HG02938 (cell line): ENCODE measurements around the gene PTGES3.
A peak's percentile ranks its signal among the peaks of the same experiment; 100 is the strongest.
"Not testable (repeated sequence)": the region's sequence is repeated elsewhere in the genome, so short reads cannot be mapped to it uniquely, and the experiment has no call there.

Experiments
- ATAC-seq: cut with Tn5 transposase; IDR thresholded peaks from one replicate; pipeline ENCODE4 v1.9.1; 2021; ENCODE audit warnings: mild to moderate bottlenecking, moderate library complexity; ENCODE audit not compliant: unreplicated experiment

PTGES3 gene, protein sequence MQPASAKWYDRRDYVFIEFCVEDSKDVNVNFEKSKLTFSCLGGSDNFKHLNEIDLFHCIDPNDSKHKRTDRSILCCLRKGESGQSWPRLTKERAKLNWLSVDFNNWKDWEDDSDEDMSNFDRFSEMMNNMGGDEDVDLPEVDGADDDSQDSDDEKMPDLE

GRCh38 chr12:56688129-56688845 is at the start of gene PTGES3:
Gene PTGES3 (minus strand): TSS chr12:56688284. CDS start chr12:56687999, 285 bp downstream.
- ATAC-seq: peak; percentile 68

GRCh38 chr12:56728139-56728861 is 40.2 kb upstream of the PTGES3 start:
- no peak for ATAC-seq

DNA sequence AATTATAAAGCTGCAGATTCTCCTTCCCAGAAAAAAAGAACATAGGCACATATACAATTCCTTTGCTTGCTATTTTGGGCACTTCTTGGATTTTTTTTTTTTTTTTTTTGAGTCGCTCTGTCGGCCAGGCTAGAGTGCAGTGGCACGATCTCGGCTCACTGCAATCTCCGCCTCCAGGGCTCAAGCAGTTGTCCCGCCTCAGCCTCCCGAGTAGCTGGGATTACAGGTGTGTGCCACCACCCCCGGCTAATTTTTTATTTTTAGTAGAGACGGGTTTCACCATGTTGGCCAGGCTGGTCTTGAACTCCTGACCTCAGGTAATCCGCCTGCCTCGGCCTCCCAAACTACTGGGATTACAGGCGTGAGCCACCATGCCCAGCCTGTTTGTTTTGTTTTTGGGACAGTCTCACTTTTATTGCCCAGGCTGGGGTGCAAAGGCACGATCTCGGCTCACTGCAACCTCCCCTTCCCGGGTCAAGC is 38.2 kb upstream of the PTGES3 start:
- not testable (repeated sequence) for ATAC-seq

DNA sequence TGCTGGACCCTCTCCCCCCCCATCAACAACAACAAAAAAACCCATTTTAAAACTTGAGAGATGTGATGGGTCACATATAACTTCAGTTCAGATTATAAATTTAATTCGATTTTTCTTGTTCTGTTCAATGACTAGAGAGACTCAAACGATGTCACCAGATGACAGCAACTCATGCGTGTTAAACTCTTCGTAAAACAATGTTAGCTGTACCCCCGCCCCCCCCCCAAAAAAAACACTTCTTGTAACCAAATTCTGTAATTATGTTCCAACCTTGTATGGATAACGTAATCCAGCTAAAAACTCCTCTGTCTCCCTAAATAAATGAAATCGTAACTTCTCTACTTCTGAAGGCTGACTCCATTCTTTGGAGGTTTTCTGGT is 37.6 kb upstream of the PTGES3 start:
- ATAC-seq: no peak

GRCh38 chr12:56724972-56725722 is 37.1 kb upstream of the PTGES3 start, which contains the start of gene NACA:
Gene NACA (minus strand): TSS chr12:56725299. CDS start chr12:56724521, 778 bp downstream.
- peak; percentile 92 for ATAC-seq

GRCh38 chr12:56724701-56724971 is 36.6 kb upstream of the PTGES3 start:
- no peak for ATAC-seq

- no peak for ATAC-seq
Observed at GRCh38 chr12:56723889-56724700, 36.0 kb upstream of the PTGES3 start.

DNA sequence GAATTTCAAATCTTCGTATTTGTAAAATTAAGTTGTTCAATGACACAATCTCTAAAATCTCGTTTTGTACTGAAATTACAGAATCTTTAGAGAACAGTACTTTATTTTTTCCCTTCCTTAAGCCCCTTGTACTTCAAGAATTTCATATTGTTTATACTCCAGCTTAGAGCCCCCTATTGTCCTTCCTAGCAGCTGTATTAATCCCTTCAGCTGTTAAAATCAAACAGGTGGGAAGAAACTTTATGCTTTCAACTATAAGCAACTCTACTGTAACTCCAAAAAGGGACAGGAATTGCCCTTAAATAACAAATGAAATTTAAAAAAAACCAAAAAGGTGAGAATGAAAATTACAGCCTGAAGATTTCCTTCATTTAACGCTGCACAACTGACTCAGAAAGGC is 35.3 kb upstream of the PTGES3 start:
- no peak for ATAC-seq

DNA sequence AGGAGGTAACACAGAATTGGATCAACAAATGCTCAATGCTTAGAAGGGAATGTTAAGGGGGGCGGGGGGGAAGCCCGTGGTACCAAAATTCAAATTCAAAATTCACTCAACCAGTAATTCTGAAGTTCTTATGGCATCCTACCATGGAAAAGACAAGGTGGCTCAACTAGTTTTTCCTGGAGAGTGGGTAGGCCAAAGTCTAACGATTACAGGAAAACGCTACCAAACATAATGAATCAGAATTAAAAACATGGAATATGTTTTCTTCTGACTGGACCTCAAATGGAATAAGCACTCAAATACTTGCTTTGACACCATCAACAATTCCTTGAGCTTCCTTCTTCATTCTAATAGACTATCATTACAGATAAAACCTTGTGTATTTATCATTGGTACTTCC is 34.7 kb upstream of the PTGES3 start:
- no peak for ATAC-seq

DNA sequence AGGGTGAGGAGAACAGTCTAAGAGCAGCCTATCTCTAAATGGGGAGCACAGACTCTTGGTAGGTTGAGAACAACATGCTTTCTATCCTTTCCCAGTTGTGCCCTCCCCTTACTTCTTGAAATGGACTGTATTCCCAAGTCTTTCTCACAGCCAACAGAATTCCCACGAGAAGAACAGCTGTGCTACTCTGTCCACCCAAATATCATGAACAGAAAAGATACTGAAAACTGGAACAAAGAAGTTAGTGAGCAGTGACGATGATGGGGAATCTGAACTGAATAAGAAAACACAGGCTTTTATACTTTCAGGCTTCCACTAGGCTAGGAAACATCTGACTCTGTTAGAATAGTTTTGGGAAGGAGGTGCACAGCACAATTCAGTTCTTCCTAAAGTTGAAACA is 33.6 kb upstream of the PTGES3 start:
- no peak for ATAC-seq

- ATAC-seq: no peak
Observed at GRCh38 chr12:56721216-56721615, 33.1 kb upstream of the PTGES3 start.

GRCh38 chr12:56720731-56721151 is 32.7 kb upstream of the PTGES3 start:
- no peak for ATAC-seq

- no peak for ATAC-seq
Observed at GRCh38 chr12:56719056-56719455, 31.0 kb upstream of the PTGES3 start.

DNA sequence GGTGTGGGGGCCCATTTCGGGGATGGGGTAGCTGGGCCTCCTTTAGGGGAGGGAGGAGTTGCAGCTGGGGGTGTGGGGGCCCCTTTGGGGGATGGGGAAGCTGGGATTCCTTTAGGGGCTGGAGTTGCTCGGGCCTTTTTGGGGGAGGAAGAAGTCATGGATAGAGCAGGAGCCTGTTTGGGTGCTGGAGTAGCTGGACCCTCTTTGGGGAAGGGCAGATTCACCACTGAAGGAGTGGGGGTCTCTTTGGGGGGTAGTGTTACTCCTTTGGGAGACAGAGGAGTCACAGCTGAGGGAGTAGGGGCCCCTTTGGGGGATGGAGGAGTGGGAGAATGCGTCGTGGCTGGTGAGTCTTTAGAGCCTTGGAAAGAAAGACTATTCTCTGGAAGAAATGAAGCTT is 30.6 kb upstream of the PTGES3 start:
- ATAC-seq: no peak

- ATAC-seq: no peak
Observed at GRCh38 chr12:56718149-56718548, 30.1 kb upstream of the PTGES3 start.

DNA sequence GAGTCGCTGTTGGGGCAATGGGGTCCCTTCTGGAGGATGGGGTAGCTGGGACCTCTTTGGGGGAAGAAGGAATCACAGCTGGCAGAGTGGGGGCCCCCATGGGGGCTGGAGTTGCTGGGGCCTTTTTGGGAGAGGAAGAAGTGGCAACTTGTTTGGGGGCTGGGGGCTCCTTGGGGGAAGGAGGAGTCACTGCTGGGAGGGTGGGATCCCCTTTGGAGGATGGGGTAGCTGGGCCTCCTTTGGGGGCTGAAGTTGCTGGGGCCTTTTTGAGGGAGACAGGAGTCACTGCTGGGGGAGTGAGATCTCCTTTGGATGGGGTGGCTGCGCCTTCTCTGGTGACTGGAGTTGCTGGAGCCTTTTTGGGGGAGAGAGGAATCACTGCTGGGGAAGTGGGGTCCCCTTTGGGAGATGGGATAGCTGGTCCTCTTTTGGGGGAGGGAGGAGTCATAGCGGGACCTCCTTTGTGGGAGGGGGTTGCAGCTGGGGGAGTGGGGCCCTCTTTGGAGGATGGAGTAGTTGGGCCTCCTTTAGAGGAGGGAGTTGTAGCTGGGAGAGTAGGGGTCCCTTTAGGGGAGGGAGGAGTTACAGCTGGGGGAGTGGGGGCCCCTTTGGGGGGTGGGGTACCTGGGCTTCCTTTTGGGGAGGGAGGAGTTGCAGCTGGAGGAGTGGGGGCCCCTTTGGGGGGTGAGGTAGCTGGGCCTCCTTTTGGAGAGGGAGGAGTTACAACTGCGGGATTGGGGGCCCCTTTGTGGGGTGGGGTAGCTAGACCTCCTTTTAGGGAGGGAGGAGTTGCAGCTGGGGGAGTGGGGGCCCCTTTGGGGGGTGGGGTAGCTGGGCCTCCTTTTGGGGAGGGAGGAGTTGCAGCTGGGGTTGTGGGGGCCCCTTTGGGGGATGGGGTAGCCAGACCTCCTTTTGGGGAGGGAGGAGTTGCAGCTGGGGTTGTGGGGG is 29.1 kb upstream of the PTGES3 start:
- no peak for ATAC-seq

- ATAC-seq: no peak
Observed at GRCh38 chr12:56716458-56716857, 28.4 kb upstream of the PTGES3 start.

GRCh38 chr12:56715798-56716197 is 27.7 kb upstream of the PTGES3 start:
- ATAC-seq: no peak

- no peak for ATAC-seq
Observed at GRCh38 chr12:56714431-56714929, 26.4 kb upstream of the PTGES3 start.
